Epithelial cell of esophagus (primary cell): ENCODE measurements around the gene IL2RA.

Experiments
- DNase-seq: peaks from one replicate; pipeline ENCODE4 v3.0.0; 2010; ENCODE audit warnings: low read depth
- H3K4me3 ChIP-seq: 2 replicates; pipeline ENCODE4 v1.5.1; 2011; ENCODE audit warnings: mild to moderate bottlenecking, low read length, control low read depth
- CTCF ChIP-seq: IDR thresholded peaks from 2 replicates; pipeline ENCODE4 v1.5.1; 2011; ENCODE audit warnings: low read depth, mild to moderate bottlenecking, low read length, control low read depth, inconsistent platforms; ENCODE audit not compliant: insufficient read depth; ENCODE audit errors: missing control alignments

Gene IL2RA

GRCh38 chr10:6082496-6083395, 20.6 kb upstream of the IL2RA start:
- no peak overlapping the region for H3K4me3 ChIP-seq
- no peak for DNase-seq
- no peak for TF ChIP-seq CTCF

DNA sequence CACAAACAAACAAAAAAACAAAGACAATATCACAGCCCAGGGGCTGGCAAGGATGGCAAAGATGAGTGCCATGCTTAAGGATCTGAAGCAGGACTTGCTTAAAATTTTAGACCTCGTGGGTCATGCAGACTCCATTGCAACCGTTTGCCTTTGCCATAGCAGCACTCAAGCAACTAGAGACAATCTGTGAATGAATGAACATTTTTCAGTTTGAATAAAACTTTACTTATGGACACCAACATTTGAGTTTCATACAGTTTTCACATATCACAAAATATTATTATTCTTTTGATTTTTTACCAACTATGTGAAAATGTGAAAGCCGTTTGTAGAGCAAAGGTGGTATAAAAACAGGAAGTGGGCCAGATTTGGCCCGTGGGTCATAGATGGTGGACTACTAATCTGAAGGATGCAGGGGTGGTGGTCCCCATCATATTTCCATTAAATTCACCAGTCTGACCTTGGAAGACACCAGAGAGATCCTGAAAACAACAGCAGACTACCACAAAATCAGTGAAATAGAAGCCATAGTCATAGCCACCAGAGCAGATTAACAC, 18.3 kb upstream of the IL2RA start:
- TF ChIP-seq CTCF = no peak
- H3K4me3 ChIP-seq = no peak overlapping the region
- no peak for DNase-seq

- DNase-seq = no peak
- TF ChIP-seq CTCF = no peak
Observed at GRCh38 chr10:6079044-6079443, 16.9 kb upstream of the IL2RA start.

DNA sequence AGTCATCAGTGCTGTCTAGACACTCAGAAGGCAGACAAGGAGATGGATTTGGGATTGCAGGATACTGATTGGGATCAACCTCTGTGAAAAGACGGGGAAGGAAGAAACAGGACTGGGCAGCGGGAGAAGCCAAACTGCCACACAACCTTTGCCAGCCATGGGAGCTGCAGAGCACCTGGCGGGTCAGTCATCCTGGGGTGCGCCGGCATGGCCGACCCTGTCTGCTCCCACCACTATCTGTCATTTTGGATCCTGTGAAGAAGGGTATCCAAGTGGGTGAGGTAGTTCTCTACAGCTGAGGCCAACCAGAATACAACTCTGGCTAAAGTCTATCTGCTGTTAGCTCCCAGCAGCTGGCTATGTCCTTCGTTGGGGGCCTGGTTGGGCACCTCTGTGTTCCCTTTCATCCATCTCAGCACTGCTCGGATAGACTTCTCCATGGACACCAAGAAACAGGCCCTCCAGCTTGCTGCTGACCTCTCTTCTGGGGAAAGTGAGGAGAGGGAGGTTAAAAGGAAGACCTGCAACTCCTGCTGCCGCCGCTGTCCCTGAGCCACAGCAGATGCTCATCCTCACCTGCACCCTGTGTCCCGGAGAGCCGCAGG, 15.0 kb upstream of the IL2RA start:
- DNase-seq = no peak
- no peak for TF ChIP-seq CTCF
- no peak overlapping the region for H3K4me3 ChIP-seq

More at GRCh38 chr10:6079044-6079443, 16.9 kb upstream of the IL2RA start:
- H3K4me3 ChIP-seq = no peak overlapping the region

- H3K4me3 ChIP-seq = no peak overlapping the region
- TF ChIP-seq CTCF = no peak
- DNase-seq = peak; percentile 36
Observed at GRCh38 chr10:6074489-6075301, 12.5 kb upstream of the IL2RA start.

- no peak overlapping the region for H3K4me3 ChIP-seq
- no peak for TF ChIP-seq CTCF
- no peak for DNase-seq
Observed at GRCh38 chr10:6072215-6072934, 10.2 kb upstream of the IL2RA start.
